HEK293 (cell line): ENCODE measurements around the gene IRF2BPL.

ENCODE experiments used
- CTCF ChIA-PET: fragments of 350-600 bp; formaldehyde crosslinking; extraction: SDS; loops from one replicate; lab custom pipeline; 2021; ENCODE audit warnings: antibody characterized with exemption; lab: Yijun Ruan, JAX
- POLR2A ChIA-PET: fragments of 300-600 bp; formaldehyde crosslinking; extraction: SDS; loops from one replicate; lab custom pipeline; 2020; ENCODE audit warnings: antibody characterized with exemption, inconsistent platforms; lab: Yijun Ruan, JAX
- H3K27ac ChIP-seq: fragments of 200-500 bp; sonication (Bioruptor generic); 2 replicates; pipeline ENCODE4 v1.5.1; 2014; ENCODE audit warnings: low read depth, low read length, control low read depth, inconsistent platforms; ENCODE audit errors: extremely low read depth
- H3K36me3 ChIP-seq, 2 experiments: fragments of 200-500 bp in 1 of 2; sonication (Bioruptor generic) in 1 of 2; 1 replicate in 1 of 2; 2 replicates in 1 of 2; pipeline ENCODE4 v1.5.1; 2014 to 2017; ENCODE audit warnings: inconsistent platforms in 2 of 2, low read length in 2 of 2; ENCODE audit not compliant: control insufficient read depth in 2 of 2, insufficient read depth in 1 of 2
- H3K4me1 ChIP-seq: fragments of 200-500 bp; sonication (Bioruptor generic); 2 replicates; pipeline ENCODE4 v1.5.1; 2014; ENCODE audit warnings: mild to moderate bottlenecking, low read length, inconsistent platforms; ENCODE audit not compliant: control insufficient read depth, insufficient read depth
- H3K4me3 ChIP-seq: 2 replicates; pipeline ENCODE4 v1.5.1; 2011; ENCODE audit warnings: low read depth, mild to moderate bottlenecking, control low read depth, low read length, moderate library complexity
- H3K9me3 ChIP-seq: fragments of 200-500 bp; sonication (Bioruptor generic); 2 replicates; pipeline ENCODE4 v1.5.1; 2014; ENCODE audit warnings: low read depth, low read length, inconsistent platforms; ENCODE audit not compliant: control insufficient read depth, insufficient read depth
- GLI2 ChIP-seq: fragments of 450-650 bp; formaldehyde crosslinking; IDR thresholded peaks from 2 replicates; pipeline ENCODE4; 2017; ENCODE audit warnings: missing biosample characterization, missing genetic modification characterization, low read depth, borderline replicate concordance
- GLI4 ChIP-seq: fragments of 450-650 bp; formaldehyde crosslinking; IDR thresholded peaks from 2 replicates; pipeline ENCODE4 v1.5.1; 2016; ENCODE audit warnings: missing biosample characterization, missing genetic modification characterization
- IKZF3 ChIP-seq: fragments of 450-650 bp; IDR thresholded peaks from 2 replicates; pipeline ENCODE4 v1.5.0; 2018; ENCODE audit warnings: missing biosample characterization, mild to moderate bottlenecking, missing genetic modification characterization, moderate library complexity
- KLF1 ChIP-seq: fragments of 450-650 bp; formaldehyde crosslinking; IDR thresholded peaks from 2 replicates; pipeline ENCODE4 v1.5.1; 2016; ENCODE audit warnings: missing biosample characterization, missing genetic modification characterization
- KLF8 ChIP-seq: fragments of 450-650 bp; formaldehyde crosslinking; IDR thresholded peaks from 2 replicates; pipeline ENCODE4 v1.5.1; 2016; ENCODE audit warnings: missing biosample characterization, missing genetic modification characterization
- PBX3 ChIP-seq: sonication (generic); formaldehyde crosslinking; IDR thresholded peaks from 2 replicates; pipeline ENCODE4 v1.8.1; 2022; ENCODE audit warnings: mild to moderate bottlenecking, moderate library complexity, missing genetic modification reagents
- SETDB1 ChIP-seq: IDR thresholded peaks from one replicate; pipeline ENCODE4 v1.6.1; 2017; ENCODE audit warnings: mild to moderate bottlenecking, low read length, moderate library complexity, mixed read lengths; ENCODE audit not compliant: insufficient read length
- SP2 ChIP-seq: fragments of 450-650 bp; formaldehyde crosslinking; IDR thresholded peaks from 2 replicates; pipeline ENCODE4 v1.5.1; 2016; ENCODE audit warnings: missing biosample characterization, missing genetic modification characterization
- YY1 ChIP-seq: fragments of 450-650 bp; formaldehyde crosslinking; IDR thresholded peaks from 2 replicates; pipeline ENCODE4 v1.5.1; 2018; ENCODE audit warnings: missing biosample characterization, missing genetic modification characterization
- ZBTB11 ChIP-seq: fragments of 450-650 bp; formaldehyde crosslinking; conservative IDR thresholded peaks from 2 replicates; pipeline ENCODE4 v1.5.1; 2016; ENCODE audit warnings: low read depth, missing biosample characterization, missing genetic modification characterization
- ZBTB17 ChIP-seq: fragments of 450-650 bp; formaldehyde crosslinking; IDR thresholded peaks from 2 replicates; pipeline ENCODE4 v1.5.1; 2016; ENCODE audit warnings: missing biosample characterization, missing genetic modification characterization
- ZBTB20 ChIP-seq: fragments of 450-650 bp; formaldehyde crosslinking; IDR thresholded peaks from 2 replicates; pipeline ENCODE4 v1.5.1; 2016; ENCODE audit warnings: missing biosample characterization, missing genetic modification characterization
- ZBTB44 ChIP-seq: fragments of 450-650 bp; IDR thresholded peaks from 2 replicates; pipeline ENCODE4 v1.5.1; 2018; ENCODE audit warnings: missing biosample characterization, mild to moderate bottlenecking, missing genetic modification characterization
- ZFHX2 ChIP-seq: fragments of 450-650 bp; formaldehyde crosslinking; conservative IDR thresholded peaks from 2 replicates; pipeline ENCODE4 v1.5.1; 2016; ENCODE audit warnings: missing biosample characterization, missing genetic modification characterization
- ZNF140 ChIP-seq: fragments of 450-650 bp; formaldehyde crosslinking; IDR thresholded peaks from 2 replicates; pipeline ENCODE4 v1.5.1; 2016; ENCODE audit warnings: missing biosample characterization, missing genetic modification characterization
- ZNF148 ChIP-seq: fragments of 450-650 bp; formaldehyde crosslinking; IDR thresholded peaks from 2 replicates; pipeline ENCODE4 v1.5.0; 2017; ENCODE audit warnings: missing biosample characterization, missing genetic modification characterization, borderline replicate concordance
- ZNF311 ChIP-seq: fragments of 450-650 bp; formaldehyde crosslinking; IDR thresholded peaks from 2 replicates; pipeline ENCODE4 v1.5.1; 2017; ENCODE audit warnings: missing biosample characterization, missing genetic modification characterization, borderline replicate concordance
- ZNF324 ChIP-seq: fragments of 450-650 bp; formaldehyde crosslinking; IDR thresholded peaks from 2 replicates; pipeline ENCODE4 v1.5.1; 2016; ENCODE audit warnings: missing biosample characterization, missing genetic modification characterization
- ZNF335 ChIP-seq: fragments of 450-650 bp; formaldehyde crosslinking; conservative IDR thresholded peaks from 2 replicates; pipeline ENCODE4 v1.5.1; 2016; ENCODE audit warnings: missing biosample characterization, missing genetic modification characterization
- ZNF341 ChIP-seq: fragments of 450-650 bp; formaldehyde crosslinking; IDR thresholded peaks from 2 replicates; pipeline ENCODE4; 2016; ENCODE audit warnings: low read depth, missing biosample characterization, missing genetic modification characterization
- ZNF366 ChIP-seq: fragments of 450-650 bp; formaldehyde crosslinking; conservative IDR thresholded peaks from 2 replicates; pipeline ENCODE4 v1.5.1; 2016; ENCODE audit warnings: missing biosample characterization, missing genetic modification characterization
- ZNF48 ChIP-seq: fragments of 450-650 bp; formaldehyde crosslinking; IDR thresholded peaks from 2 replicates; pipeline ENCODE4 v1.5.1; 2016; ENCODE audit warnings: missing biosample characterization, missing genetic modification characterization
- ZNF514 ChIP-seq: fragments of 450-650 bp; formaldehyde crosslinking; IDR thresholded peaks from 2 replicates; pipeline ENCODE4 v1.5.1; 2016; ENCODE audit warnings: missing biosample characterization, missing genetic modification characterization
- ZNF530 ChIP-seq: fragments of 450-650 bp; formaldehyde crosslinking; IDR thresholded peaks from 2 replicates; pipeline ENCODE4 v1.5.1; 2016; ENCODE audit warnings: low read depth, missing biosample characterization, missing genetic modification characterization
- ZNF558 ChIP-seq: fragments of 450-650 bp; formaldehyde crosslinking; IDR thresholded peaks from 2 replicates; pipeline ENCODE4 v1.5.1; 2016; ENCODE audit warnings: missing biosample characterization, missing genetic modification characterization
- ZNF571 ChIP-seq: fragments of 450-650 bp; formaldehyde crosslinking; IDR thresholded peaks from 2 replicates; pipeline ENCODE4 v1.5.0; 2017; ENCODE audit warnings: missing biosample characterization, missing genetic modification characterization
- ZNF600 ChIP-seq: fragments of 450-650 bp; formaldehyde crosslinking; IDR thresholded peaks from 2 replicates; pipeline ENCODE4 v1.5.1; 2016; ENCODE audit warnings: missing biosample characterization, missing genetic modification characterization
- ZNF629 ChIP-seq: fragments of 450-650 bp; formaldehyde crosslinking; IDR thresholded peaks from 2 replicates; pipeline ENCODE4 v1.5.1; 2017; ENCODE audit warnings: missing biosample characterization, missing genetic modification characterization
- ZNF791 ChIP-seq: fragments of 450-650 bp; formaldehyde crosslinking; IDR thresholded peaks from 2 replicates; pipeline ENCODE4 v1.5.1; 2016; ENCODE audit warnings: missing biosample characterization, missing genetic modification characterization

Gene IRF2BPL

GRCh38 chr14:77023001-77023996, 5.2 kb downstream of the IRF2BPL start:
- Histone ChIP-seq H3K4me3 (no peak overlapping the region), H3K27ac (peak overlapping the region; percentile 100)
- POLR2A ChIA-PET = interaction anchor here (0.9 to 1.8 kb wide), 4 partner anchors 12 to 76 kb away, joined by 3 to 5 read pairs (median 3); no protein-coding TSS in a partner anchor
- TF ChIP-seq ZBTB11 = no peak
- TF ChIP-seq ZNF48 (tag by site-specific recombination) = no peak
- TF ChIP-seq ZBTB17 (tag by site-specific recombination) = peak; percentile 44; the same call in 1 of the 2 replicates
- TF ChIP-seq ZBTB20 (tag by site-specific recombination) = peak; percentile 60; the same call in 1 of the 2 replicates
- TF ChIP-seq SP2 (tag by site-specific recombination) = peak; percentile 49
- no peak for TF ChIP-seq ZNF140 (tag by site-specific recombination)
- TF ChIP-seq ZNF311 (tag by site-specific recombination) = no peak
- no peak for TF ChIP-seq ZNF791
- TF ChIP-seq ZNF558 = no peak
- no peak for TF ChIP-seq YY1
- no peak for TF ChIP-seq ZNF514 (tag by site-specific recombination)
- no peak for TF ChIP-seq GLI2 (tag by site-specific recombination)
- peak; percentile 93 for TF ChIP-seq ZNF341 (tag by site-specific recombination)
- TF ChIP-seq ZNF148 (tag by site-specific recombination) = no peak
- 0 out of 2 replicates have a peak, but pooled peaks have one; percentile 10 for TF ChIP-seq ZNF629 (tag by site-specific recombination)
- TF ChIP-seq ZNF530 (tag by site-specific recombination) = no peak
- TF ChIP-seq PBX3 (CRISPR knock-in tag) = no peak
- no peak for TF ChIP-seq ZNF571
- TF ChIP-seq ZNF335 (tag by site-specific recombination) = no peak
- no peak for TF ChIP-seq GLI4 (tag by site-specific recombination)
- no peak for TF ChIP-seq KLF8 (tag by site-specific recombination)
- peak; percentile 47; the same call in 1 of the 2 replicates for TF ChIP-seq ZBTB44 (tag by site-specific recombination)
- peak; percentile 73 for TF ChIP-seq ZNF600 (tag by site-specific recombination)
- TF ChIP-seq SETDB1 = no peak
- TF ChIP-seq KLF1 (tag by site-specific recombination) = no peak
- 0 out of 2 replicates have a peak, but pooled peaks have one; percentile 9 for TF ChIP-seq ZNF366 (tag by site-specific recombination)
- TF ChIP-seq IKZF3 (tag by site-specific recombination) = 0 out of 2 replicates have a peak, but pooled peaks have one; percentile 27
- peak; percentile 79 for TF ChIP-seq ZFHX2 (tag by site-specific recombination)
- TF ChIP-seq ZNF324 (tag by site-specific recombination) = no peak

More at GRCh38 chr14:77023001-77023996, 5.2 kb downstream of the IRF2BPL start:
- CTCF ChIA-PET = interaction anchor here (0.5 to 1.9 kb wide), 11 partner anchors 19 to 151 kb away, joined by 3 to 15 read pairs (median 3); no protein-coding TSS in a partner anchor
- Histone ChIP-seq H3K4me1 (peaks cover 10% of the 10 kb centered on the region), H3K36me3 (peaks cover 7 to 24% of the 10 kb centered on the region in 2 experiments), H3K9me3 (no peaks in the 10 kb centered on the region)
